HEK293T (cell line): ENCODE results near the gene CLRN3.

Source experiments
- BHLHE40 ChIP-seq: fragments of 450-650 bp; IDR thresholded peaks from 2 replicates; pipeline ENCODE4 v1.6.1; 2016; ENCODE audit warnings: mild to moderate bottlenecking, moderate library complexity, borderline replicate concordance
- ELF4 ChIP-seq: fragments of 450-650 bp; IDR thresholded peaks from 2 replicates; pipeline ENCODE4 v1.6.1; 2017; ENCODE audit warnings: antibody characterized with exemption
- FOXK2 ChIP-seq: fragments of 450-650 bp; IDR thresholded peaks from 2 replicates; pipeline ENCODE4 v1.6.1; 2016; ENCODE audit warnings: mild to moderate bottlenecking
- FOXM1 ChIP-seq: fragments of 450-650 bp; IDR thresholded peaks from 2 replicates; pipeline ENCODE4 v1.6.1; 2017; ENCODE audit warnings: mild to moderate bottlenecking, borderline replicate concordance
- NFRKB ChIP-seq: fragments of 450-650 bp; IDR thresholded peaks from 2 replicates; pipeline ENCODE4 v1.6.1; 2016; ENCODE audit warnings: mild to moderate bottlenecking, moderate library complexity
- SP1 ChIP-seq: fragments of 450-650 bp; IDR thresholded peaks from 2 replicates; pipeline ENCODE4 v1.6.1; 2017
- SUZ12 ChIP-seq: fragments of 450-650 bp; IDR thresholded peaks from 2 replicates; pipeline ENCODE4 v1.6.1; 2016; ENCODE audit warnings: mild to moderate bottlenecking
- ZNF384 ChIP-seq: fragments of 450-650 bp; IDR thresholded peaks from 2 replicates; pipeline ENCODE4 v1.6.1; 2016

DNA sequence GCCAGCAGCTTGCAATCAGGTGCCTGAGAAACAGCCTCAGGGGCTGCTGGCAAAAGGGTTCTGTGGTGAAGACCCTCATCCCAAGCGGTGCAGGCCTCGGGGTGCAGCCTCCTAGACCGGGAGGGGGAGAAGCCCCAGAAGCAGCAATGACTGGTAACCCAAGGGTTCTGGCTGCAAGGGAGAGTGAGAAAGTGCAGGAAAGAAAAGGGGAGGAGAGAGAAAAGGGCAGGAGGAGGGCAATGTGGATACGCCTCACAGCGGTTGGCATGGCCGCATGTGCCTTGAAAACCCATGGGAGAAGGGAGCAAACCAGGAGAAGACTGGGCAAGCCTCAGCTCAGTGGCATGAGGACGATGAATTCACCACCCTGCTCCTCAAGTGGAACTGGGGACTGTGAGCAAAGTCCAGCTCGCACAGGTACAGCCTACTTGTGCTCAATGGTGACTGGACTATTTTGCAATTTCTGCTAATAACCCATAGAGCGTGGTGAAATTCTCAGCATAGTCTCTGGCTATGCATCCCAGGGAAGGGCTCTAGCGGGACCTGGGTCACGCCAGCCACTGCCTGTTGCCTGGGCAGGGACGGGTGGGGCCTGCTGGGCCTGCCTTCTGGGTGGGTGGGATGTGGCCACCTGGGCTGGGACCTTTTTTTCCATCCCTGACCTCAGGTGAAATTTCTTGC is 6.2 kb downstream of the CLRN3 start:
- TF ChIP-seq FOXM1 (no peak), NFRKB (no peak), SP1 (no peak), FOXK2 (no peak), SUZ12 (no peak), ZNF384 (no peak), ELF4 (no peak), BHLHE40 (no peak)
